GM23338 (cell line): ENCODE measurements around the gene KIAA1755. TPM values are rescaled to one million over a fixed set of nuclear protein-coding genes. Genes with fewer than 3 reads are reported as not detected.

Experiments
- ATAC-seq: fragments of 200-7000 bp; cut with Tn5 transposase; 3 replicates; pipeline ENCODE4 v1.9.1; 2020
- DNase-seq: peaks from one replicate; pipeline ENCODE4 v3.0.0-alpha.2; 2015; ENCODE audit warnings: low spot score
- H2AFZ ChIP-seq: fragments of 200-600 bp; sonication (generic); 2 replicates; pipeline ENCODE4 v1.8.0; 2016; ENCODE audit warnings: antibody characterized with exemption, mild to moderate bottlenecking, moderate library complexity
- H3F3A ChIP-seq: fragments of 200-600 bp; sonication (generic); replicated peaks from 2 replicates; pipeline ENCODE4 v1.8.0; 2017; ENCODE audit warnings: antibody characterized with exemption, mixed run types, low read depth
- H3K27ac ChIP-seq: fragments of 200-600 bp; sonication (generic); 2 replicates; pipeline ENCODE4 v1.6.1; 2016; ENCODE audit warnings: low read depth
- H3K27me3 ChIP-seq: fragments of 200-600 bp; sonication (generic); 2 replicates; pipeline ENCODE4 v1.8.0; 2016; ENCODE audit warnings: mild to moderate bottlenecking, mixed run types, moderate library complexity; ENCODE audit not compliant: insufficient read depth
- H3K36me3 ChIP-seq: fragments of 200-600 bp; sonication (generic); 2 replicates; pipeline ENCODE4 v1.8.0; 2016; ENCODE audit warnings: mild to moderate bottlenecking; ENCODE audit not compliant: insufficient read depth
- H3K4me1 ChIP-seq: fragments of 200-600 bp; sonication (generic); 2 replicates; pipeline ENCODE4 v1.8.0; 2016; ENCODE audit warnings: mild to moderate bottlenecking, moderate library complexity; ENCODE audit not compliant: insufficient read depth
- H3K4me2 ChIP-seq: fragments of 200-600 bp; sonication (generic); 2 replicates; pipeline ENCODE4 v1.7.1; 2017; ENCODE audit warnings: mixed run types
- H3K4me3 ChIP-seq: fragments of 200-600 bp; sonication (generic); 2 replicates; pipeline ENCODE4 v1.6.1; 2016; ENCODE audit warnings: mixed run types
- H3K79me2 ChIP-seq: fragments of 200-600 bp; sonication (generic); replicated peaks from 2 replicates; pipeline ENCODE4 v1.8.0; 2017; ENCODE audit warnings: mild to moderate bottlenecking; ENCODE audit not compliant: insufficient read depth
- H3K9me2 ChIP-seq: fragments of 200-600 bp; sonication (generic); 2 replicates; pipeline ENCODE4 v1.8.0; 2017; ENCODE audit not compliant: insufficient read depth
- H4K20me1 ChIP-seq: fragments of 200-600 bp; sonication (generic); replicated peaks from 2 replicates; pipeline ENCODE4 v1.8.0; 2017; ENCODE audit warnings: mild to moderate bottlenecking; ENCODE audit not compliant: insufficient read depth
- H3K27ac Mint-ChIP-seq: 2 replicates; pipeline ENCODE4 v1.8.0; 2020; ENCODE audit warnings: inconsistent platforms, mild to moderate bottlenecking, moderate library complexity, mixed read lengths
- H3K27me3 Mint-ChIP-seq: 3 replicates; pipeline ENCODE4 v1.8.0; 2022; ENCODE audit warnings: low read depth, mild to moderate bottlenecking, moderate library complexity, mixed read lengths, inconsistent platforms; ENCODE audit not compliant: insufficient read depth, poor library complexity
- H3K36me3 Mint-ChIP-seq: 3 replicates; pipeline ENCODE4 v1.8.0; 2021; ENCODE audit warnings: low read depth, mild to moderate bottlenecking, inconsistent platforms, moderate library complexity, mixed read lengths
- H3K4me1 Mint-ChIP-seq: 3 replicates; pipeline ENCODE4 v1.8.0; 2020; ENCODE audit warnings: mild to moderate bottlenecking, inconsistent platforms, mixed read lengths
- H3K4me3 Mint-ChIP-seq: 3 replicates; pipeline ENCODE4 v1.8.0; 2021; ENCODE audit warnings: moderate library complexity, mild to moderate bottlenecking, inconsistent platforms, mixed read lengths
- H3K9me3 Mint-ChIP-seq: 3 replicates; pipeline ENCODE4 v1.8.0; 2020; ENCODE audit warnings: moderate library complexity, mild to moderate bottlenecking, inconsistent platforms, mixed read lengths
- CREB1 ChIP-seq: fragments of 250-450 bp; sonication (Bioruptor Pico); IDR thresholded peaks from 2 replicates; pipeline ENCODE4 v1.5.0; 2020; ENCODE audit warnings: low read depth, mild to moderate bottlenecking, moderate library complexity
- EZH2 ChIP-seq: fragments of 200-600 bp; sonication (generic); IDR thresholded peaks from one replicate; pipeline ENCODE4 v1.8.0; 2017; ENCODE audit warnings: antibody characterized with exemption, mild to moderate bottlenecking, low read depth; ENCODE audit not compliant: unreplicated experiment
- EZH2phosphoT487 ChIP-seq: fragments of 200-600 bp; sonication (generic); IDR thresholded peaks from one replicate; pipeline ENCODE4 v1.8.1; 2018; ENCODE audit warnings: antibody characterized with exemption; ENCODE audit not compliant: unreplicated experiment
- JUNB ChIP-seq: IDR thresholded peaks from one replicate; pipeline ENCODE4 v1.6.1; 2016; ENCODE audit warnings: antibody characterized with exemption; ENCODE audit not compliant: unreplicated experiment
- NANOG ChIP-seq: IDR thresholded peaks from 2 replicates; pipeline ENCODE4 v1.6.1; 2016; ENCODE audit warnings: antibody characterized with exemption, borderline replicate concordance
- POLR2AphosphoS5 ChIP-seq: IDR thresholded peaks from 2 replicates; pipeline ENCODE4 v1.6.1; 2016; ENCODE audit warnings: antibody characterized with exemption, low read depth
- STAT1 ChIP-seq: IDR thresholded peaks from one replicate; pipeline ENCODE4 v1.6.1; 2016; ENCODE audit warnings: antibody characterized with exemption; ENCODE audit not compliant: unreplicated experiment
- ZNF114 ChIP-seq: fragments of 250-450 bp; sonication (Bioruptor Pico); IDR thresholded peaks from 2 replicates; pipeline ENCODE4 v1.5.0; 2020; ENCODE audit warnings: mild to moderate bottlenecking, moderate library complexity
- ZNF331 ChIP-seq: fragments of 250-450 bp; sonication (Bioruptor Pico); IDR thresholded peaks from 2 replicates; pipeline ENCODE4 v1.5.0; 2020; ENCODE audit warnings: low read depth, mild to moderate bottlenecking, moderate library complexity
- polyA plus RNA-seq: library from polyadenylated mRNA; unstranded; fragments of >200 nt; fragmentation: Nextera tagmentation; extraction: Ambion mirVana; gene quantifications from 2 replicates; pipeline ENCODE4 v1.2.1, GENCODE V29; 2016
- total RNA-seq: library from RNA; depleted of rRNA; stranded (reverse); fragments of >200 nt; shearing (Covaris generic); gene quantifications from 2 replicates; pipeline ENCODE4 v1.2.3, GENCODE V29; 2014
- TF ChIP-seq, protein P1 (sequence below): fragments of 250-450 bp; sonication (Bioruptor Pico); IDR thresholded peaks from 2 replicates; pipeline ENCODE4 v1.5.0; 2020; ENCODE audit warnings: mild to moderate bottlenecking, moderate library complexity
- TF ChIP-seq, protein P2 (sequence below): IDR thresholded peaks from one replicate; pipeline ENCODE4 v1.6.1; 2018; ENCODE audit warnings: antibody characterized with exemption; ENCODE audit not compliant: unreplicated experiment
- TF ChIP-seq, protein P3 (sequence below), 2 experiments: fragments of 200-600 bp in 1 of 2; sonication (generic) in 1 of 2; conservative IDR thresholded peaks; 2 replicates each; pipeline versions ENCODE4 v1.5.1 to v1.6.1; 2016 to 2017; ENCODE audit warnings: antibody characterized with exemption in 2 of 2, low read depth in 2 of 2, mild to moderate bottlenecking in 2 of 2, moderate library complexity in 1 of 2
- TF ChIP-seq, protein P4 (sequence below): IDR thresholded peaks from 2 replicates; pipeline ENCODE4 v1.6.1; 2016; ENCODE audit warnings: antibody characterized with exemption

Gene KIAA1755
- total and polyA plus RNA-seq, 2 experiments from 2014 or later = 0.28 TPM; not detected in 1

DNA sequence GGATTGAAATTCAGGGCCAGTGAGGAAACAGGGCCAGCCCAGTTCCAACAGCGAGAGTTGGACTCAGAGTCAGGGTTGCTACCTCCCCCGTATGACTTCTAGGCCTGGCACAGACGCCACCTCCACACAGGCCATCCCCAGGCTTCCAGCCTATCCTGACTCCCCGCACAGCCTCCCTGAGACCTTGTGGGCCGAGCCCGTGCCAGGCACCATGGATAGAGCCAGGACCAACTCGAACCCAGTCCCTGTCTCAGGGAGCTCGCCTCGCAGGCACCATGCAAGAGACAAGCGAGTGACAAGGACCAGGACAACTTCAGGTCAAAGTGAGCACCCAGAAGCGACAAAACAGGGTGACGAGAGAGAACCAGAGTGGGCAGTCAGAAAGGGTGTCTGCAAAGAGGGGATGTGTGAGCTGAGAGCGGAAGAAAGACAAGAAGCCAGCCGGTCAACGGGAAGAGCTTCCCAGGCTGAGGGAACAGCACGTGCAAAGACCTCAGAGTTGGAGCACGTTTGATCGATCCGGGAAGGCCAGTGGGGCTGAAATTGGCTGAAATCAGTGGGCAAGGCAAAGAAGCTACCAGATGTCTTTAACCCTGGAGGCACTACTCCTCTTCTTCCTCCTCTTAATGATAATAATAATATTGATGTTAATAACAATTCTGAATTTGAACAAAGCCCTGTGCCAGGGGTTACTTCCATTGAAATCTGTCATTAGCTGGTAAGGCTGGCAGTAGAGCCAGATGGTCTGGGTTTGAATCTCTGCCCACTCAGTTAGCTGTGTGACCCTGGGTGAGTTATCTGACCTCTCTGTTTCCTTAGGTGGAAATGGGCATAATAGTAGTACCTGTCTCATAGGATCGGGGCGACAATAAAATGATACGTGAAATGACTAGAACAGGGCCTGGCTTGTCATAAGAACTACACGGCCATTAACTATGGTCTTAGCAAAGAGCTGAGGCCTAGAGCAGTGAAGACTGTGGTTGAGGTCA lies 45.0 kb downstream of the KIAA1755 start:
- no peak overlapping the region for H3K4me3 ChIP-seq
- Mint-ChIP-seq H3K4me3 (no peak overlapping the region), H3K9me3 (no peaks in the 10 kb centered on the region), H3K27me3 (peaks cover 6% of the 10 kb centered on the region), H3K36me3 (no peaks in the 10 kb centered on the region), H3K4me1 (peaks cover 3% of the 10 kb centered on the region; the same call in 2 of the 3 replicates), H3K27ac (no peak overlapping the region)
- H3K36me3 ChIP-seq = no peaks in the 10 kb centered on the region
- H3K79me2 ChIP-seq = no peaks in the 10 kb centered on the region
- TF ChIP-seq, protein P1, sequence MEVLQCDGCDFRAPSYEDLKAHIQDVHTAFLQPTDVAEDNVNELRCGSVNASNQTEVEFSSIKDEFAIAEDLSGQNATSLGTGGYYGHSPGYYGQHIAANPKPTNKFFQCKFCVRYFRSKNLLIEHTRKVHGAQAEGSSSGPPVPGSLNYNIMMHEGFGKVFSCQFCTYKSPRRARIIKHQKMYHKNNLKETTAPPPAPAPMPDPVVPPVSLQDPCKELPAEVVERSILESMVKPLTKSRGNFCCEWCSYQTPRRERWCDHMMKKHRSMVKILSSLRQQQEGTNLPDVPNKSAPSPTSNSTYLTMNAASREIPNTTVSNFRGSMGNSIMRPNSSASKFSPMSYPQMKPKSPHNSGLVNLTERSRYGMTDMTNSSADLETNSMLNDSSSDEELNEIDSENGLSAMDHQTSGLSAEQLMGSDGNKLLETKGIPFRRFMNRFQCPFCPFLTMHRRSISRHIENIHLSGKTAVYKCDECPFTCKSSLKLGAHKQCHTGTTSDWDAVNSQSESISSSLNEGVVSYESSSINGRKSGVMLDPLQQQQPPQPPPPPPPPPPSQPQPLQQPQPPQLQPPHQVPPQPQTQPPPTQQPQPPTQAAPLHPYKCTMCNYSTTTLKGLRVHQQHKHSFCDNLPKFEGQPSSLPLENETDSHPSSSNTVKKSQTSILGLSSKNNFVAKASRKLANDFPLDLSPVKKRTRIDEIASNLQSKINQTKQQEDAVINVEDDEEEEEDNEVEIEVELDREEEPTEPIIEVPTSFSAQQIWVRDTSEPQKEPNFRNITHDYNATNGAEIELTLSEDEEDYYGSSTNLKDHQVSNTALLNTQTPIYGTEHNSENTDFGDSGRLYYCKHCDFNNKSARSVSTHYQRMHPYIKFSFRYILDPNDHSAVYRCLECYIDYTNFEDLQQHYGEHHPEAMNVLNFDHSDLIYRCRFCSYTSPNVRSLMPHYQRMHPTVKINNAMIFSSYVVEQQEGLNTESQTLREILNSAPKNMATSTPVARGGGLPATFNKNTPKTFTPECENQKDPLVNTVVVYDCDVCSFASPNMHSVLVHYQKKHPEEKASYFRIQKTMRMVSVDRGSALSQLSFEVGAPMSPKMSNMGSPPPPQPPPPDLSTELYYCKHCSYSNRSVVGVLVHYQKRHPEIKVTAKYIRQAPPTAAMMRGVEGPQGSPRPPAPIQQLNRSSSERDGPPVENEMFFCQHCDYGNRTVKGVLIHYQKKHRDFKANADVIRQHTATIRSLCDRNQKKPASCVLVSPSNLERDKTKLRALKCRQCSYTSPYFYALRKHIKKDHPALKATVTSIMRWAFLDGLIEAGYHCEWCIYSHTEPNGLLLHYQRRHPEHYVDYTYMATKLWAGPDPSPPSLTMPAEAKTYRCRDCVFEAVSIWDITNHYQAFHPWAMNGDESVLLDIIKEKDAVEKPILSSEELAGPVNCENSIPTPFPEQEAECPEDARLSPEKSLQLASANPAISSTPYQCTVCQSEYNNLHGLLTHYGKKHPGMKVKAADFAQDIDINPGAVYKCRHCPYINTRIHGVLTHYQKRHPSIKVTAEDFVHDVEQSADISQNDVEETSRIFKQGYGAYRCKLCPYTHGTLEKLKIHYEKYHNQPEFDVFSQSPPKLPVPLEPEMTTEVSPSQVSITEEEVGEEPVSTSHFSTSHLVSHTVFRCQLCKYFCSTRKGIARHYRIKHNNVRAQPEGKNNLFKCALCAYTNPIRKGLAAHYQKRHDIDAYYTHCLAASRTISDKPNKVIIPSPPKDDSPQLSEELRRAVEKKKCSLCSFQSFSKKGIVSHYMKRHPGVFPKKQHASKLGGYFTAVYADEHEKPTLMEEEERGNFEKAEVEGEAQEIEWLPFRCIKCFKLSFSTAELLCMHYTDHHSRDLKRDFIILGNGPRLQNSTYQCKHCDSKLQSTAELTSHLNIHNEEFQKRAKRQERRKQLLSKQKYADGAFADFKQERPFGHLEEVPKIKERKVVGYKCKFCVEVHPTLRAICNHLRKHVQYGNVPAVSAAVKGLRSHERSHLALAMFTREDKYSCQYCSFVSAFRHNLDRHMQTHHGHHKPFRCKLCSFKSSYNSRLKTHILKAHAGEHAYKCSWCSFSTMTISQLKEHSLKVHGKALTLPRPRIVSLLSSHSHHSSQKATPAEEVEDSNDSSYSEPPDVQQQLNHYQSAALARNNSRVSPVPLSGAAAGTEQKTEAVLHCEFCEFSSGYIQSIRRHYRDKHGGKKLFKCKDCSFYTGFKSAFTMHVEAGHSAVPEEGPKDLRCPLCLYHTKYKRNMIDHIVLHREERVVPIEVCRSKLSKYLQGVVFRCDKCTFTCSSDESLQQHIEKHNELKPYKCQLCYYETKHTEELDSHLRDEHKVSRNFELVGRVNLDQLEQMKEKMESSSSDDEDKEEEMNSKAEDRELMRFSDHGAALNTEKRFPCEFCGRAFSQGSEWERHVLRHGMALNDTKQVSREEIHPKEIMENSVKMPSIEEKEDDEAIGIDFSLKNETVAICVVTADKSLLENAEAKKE (CRISPR knock-in tag) = no peak
- no peak for TF ChIP-seq EZH2phosphoT487
- no peak for TF ChIP-seq STAT1
- no peak for TF ChIP-seq ZNF331
- TF ChIP-seq CREB1 (CRISPR knock-in tag) = no peak
- no peak for TF ChIP-seq EZH2
- TF ChIP-seq, protein P2, sequence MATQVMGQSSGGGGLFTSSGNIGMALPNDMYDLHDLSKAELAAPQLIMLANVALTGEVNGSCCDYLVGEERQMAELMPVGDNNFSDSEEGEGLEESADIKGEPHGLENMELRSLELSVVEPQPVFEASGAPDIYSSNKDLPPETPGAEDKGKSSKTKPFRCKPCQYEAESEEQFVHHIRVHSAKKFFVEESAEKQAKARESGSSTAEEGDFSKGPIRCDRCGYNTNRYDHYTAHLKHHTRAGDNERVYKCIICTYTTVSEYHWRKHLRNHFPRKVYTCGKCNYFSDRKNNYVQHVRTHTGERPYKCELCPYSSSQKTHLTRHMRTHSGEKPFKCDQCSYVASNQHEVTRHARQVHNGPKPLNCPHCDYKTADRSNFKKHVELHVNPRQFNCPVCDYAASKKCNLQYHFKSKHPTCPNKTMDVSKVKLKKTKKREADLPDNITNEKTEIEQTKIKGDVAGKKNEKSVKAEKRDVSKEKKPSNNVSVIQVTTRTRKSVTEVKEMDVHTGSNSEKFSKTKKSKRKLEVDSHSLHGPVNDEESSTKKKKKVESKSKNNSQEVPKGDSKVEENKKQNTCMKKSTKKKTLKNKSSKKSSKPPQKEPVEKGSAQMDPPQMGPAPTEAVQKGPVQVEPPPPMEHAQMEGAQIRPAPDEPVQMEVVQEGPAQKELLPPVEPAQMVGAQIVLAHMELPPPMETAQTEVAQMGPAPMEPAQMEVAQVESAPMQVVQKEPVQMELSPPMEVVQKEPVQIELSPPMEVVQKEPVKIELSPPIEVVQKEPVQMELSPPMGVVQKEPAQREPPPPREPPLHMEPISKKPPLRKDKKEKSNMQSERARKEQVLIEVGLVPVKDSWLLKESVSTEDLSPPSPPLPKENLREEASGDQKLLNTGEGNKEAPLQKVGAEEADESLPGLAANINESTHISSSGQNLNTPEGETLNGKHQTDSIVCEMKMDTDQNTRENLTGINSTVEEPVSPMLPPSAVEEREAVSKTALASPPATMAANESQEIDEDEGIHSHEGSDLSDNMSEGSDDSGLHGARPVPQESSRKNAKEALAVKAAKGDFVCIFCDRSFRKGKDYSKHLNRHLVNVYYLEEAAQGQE = no peak
- TF ChIP-seq POLR2AphosphoS5 = no peak
- TF ChIP-seq, protein P3, sequence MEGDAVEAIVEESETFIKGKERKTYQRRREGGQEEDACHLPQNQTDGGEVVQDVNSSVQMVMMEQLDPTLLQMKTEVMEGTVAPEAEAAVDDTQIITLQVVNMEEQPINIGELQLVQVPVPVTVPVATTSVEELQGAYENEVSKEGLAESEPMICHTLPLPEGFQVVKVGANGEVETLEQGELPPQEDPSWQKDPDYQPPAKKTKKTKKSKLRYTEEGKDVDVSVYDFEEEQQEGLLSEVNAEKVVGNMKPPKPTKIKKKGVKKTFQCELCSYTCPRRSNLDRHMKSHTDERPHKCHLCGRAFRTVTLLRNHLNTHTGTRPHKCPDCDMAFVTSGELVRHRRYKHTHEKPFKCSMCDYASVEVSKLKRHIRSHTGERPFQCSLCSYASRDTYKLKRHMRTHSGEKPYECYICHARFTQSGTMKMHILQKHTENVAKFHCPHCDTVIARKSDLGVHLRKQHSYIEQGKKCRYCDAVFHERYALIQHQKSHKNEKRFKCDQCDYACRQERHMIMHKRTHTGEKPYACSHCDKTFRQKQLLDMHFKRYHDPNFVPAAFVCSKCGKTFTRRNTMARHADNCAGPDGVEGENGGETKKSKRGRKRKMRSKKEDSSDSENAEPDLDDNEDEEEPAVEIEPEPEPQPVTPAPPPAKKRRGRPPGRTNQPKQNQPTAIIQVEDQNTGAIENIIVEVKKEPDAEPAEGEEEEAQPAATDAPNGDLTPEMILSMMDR (conservative IDR thresholded peaks at IDR 0.05; ENCODE audit: low read depth in 2 of 2) = no peak
- TF ChIP-seq, protein P4, sequence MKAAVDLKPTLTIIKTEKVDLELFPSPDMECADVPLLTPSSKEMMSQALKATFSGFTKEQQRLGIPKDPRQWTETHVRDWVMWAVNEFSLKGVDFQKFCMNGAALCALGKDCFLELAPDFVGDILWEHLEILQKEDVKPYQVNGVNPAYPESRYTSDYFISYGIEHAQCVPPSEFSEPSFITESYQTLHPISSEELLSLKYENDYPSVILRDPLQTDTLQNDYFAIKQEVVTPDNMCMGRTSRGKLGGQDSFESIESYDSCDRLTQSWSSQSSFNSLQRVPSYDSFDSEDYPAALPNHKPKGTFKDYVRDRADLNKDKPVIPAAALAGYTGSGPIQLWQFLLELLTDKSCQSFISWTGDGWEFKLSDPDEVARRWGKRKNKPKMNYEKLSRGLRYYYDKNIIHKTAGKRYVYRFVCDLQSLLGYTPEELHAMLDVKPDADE = no peak
- no peak for TF ChIP-seq NANOG
- TF ChIP-seq JUNB = no peak
- no peak for TF ChIP-seq ZNF114 (CRISPR knock-in tag)
- H3K4me2 ChIP-seq = no peak overlapping the region
- no peak for ATAC-seq
- no peaks in the 10 kb centered on the region for H3K27me3 ChIP-seq
- no peaks in the 10 kb centered on the region for H3F3A ChIP-seq
- H3K4me1 ChIP-seq = no peaks in the 10 kb centered on the region
- H3K9me2 ChIP-seq = no peaks in the 10 kb centered on the region
- H3K27ac ChIP-seq = no peak overlapping the region
- no peak overlapping the region for H2AFZ ChIP-seq
- DNase-seq = no peak
- H4K20me1 ChIP-seq = no peaks in the 10 kb centered on the region
